ENCODE measurements around the gene MDM4.

DNA sequence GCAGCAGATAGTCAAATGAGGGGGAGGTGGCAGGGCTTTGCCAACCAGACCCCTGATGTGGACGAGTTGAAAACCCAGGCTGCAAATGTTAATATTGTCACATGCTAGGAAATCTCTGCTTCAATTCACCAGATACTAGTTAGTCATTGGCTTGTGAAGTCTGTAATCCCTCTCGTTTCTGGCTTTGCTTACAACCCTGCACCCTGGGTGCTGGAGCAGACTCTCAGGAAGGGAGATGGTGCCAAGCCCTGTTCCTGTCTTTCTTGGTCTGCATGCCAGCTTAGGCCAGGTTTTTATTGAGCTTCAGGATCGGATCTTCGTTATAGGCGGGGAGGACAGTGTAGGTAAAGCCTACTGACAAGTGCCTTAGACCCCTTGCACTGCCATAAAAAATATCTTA is 53.3 kb downstream of the MDM4 start:
- TF ChIP-seq POLR2A (IDR thresholded peaks at IDR 0.05), result no peak
- no peak for TF ChIP-seq POLR2AphosphoS5 (IDR thresholded peaks at IDR 0.05)
- TF ChIP-seq, protein P1, sequence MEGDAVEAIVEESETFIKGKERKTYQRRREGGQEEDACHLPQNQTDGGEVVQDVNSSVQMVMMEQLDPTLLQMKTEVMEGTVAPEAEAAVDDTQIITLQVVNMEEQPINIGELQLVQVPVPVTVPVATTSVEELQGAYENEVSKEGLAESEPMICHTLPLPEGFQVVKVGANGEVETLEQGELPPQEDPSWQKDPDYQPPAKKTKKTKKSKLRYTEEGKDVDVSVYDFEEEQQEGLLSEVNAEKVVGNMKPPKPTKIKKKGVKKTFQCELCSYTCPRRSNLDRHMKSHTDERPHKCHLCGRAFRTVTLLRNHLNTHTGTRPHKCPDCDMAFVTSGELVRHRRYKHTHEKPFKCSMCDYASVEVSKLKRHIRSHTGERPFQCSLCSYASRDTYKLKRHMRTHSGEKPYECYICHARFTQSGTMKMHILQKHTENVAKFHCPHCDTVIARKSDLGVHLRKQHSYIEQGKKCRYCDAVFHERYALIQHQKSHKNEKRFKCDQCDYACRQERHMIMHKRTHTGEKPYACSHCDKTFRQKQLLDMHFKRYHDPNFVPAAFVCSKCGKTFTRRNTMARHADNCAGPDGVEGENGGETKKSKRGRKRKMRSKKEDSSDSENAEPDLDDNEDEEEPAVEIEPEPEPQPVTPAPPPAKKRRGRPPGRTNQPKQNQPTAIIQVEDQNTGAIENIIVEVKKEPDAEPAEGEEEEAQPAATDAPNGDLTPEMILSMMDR (IDR thresholded peaks at IDR 0.05), result no peak
- TF ChIP-seq EP300 (IDR thresholded peaks at IDR 0.05), result no peak

Measured in upper lobe of left lung (tissue), 4 donors.